CD4-positive, alpha-beta T cell treated with Interleukin-6 for 4 hours (primary cell): Measurements from ENCODE around the gene MRPL11.

Experiments
- DNase-seq: peaks from one replicate; pipeline ENCODE4 v3.0.0-alpha.2; 2020; ENCODE audit warnings: mixed read lengths

MRPL11 gene

GRCh38 chr11:66386171-66387069 lies 52.2 kb downstream of the MRPL11 start:
- peak; percentile 88 for DNase-seq
